WTC11 (cell line): ENCODE results near the gene WBP2. TPM values are rescaled to one million over a fixed set of nuclear protein-coding genes. Genes with fewer than 3 reads are reported as not detected.

Experiments
- ATAC-seq: fragments of 200-7000 bp; cut with Tn5 transposase; 2 replicates; pipeline ENCODE4 v1.10.0; 2021; ENCODE audit warnings: mild to moderate bottlenecking, moderate library complexity
- CTCF ChIA-PET: fragments of 300-600 bp; sonication (Branson Sonifier 250); formaldehyde crosslinking; loops from one replicate; lab custom pipeline; 2021; ENCODE audit warnings: antibody characterized with exemption; lab: Charles Lee
- POLR2A ChIA-PET: fragments of 350-600 bp; sonication (Branson Sonifier 250); formaldehyde crosslinking; loops from one replicate; lab custom pipeline; 2021; ENCODE audit warnings: antibody characterized with exemption; lab: Charles Lee
- DNase-seq: peaks from one replicate; pipeline ENCODE4 v3.0.0; 2021; ENCODE audit warnings: low spot score
- H3K27ac Mint-ChIP-seq: 2 replicates; pipeline ENCODE4 v1.8.0; 2021; ENCODE audit warnings: mixed read lengths
- H3K27me3 Mint-ChIP-seq: 2 replicates; pipeline ENCODE4 v1.8.0; 2021; ENCODE audit warnings: low read depth, mild to moderate bottlenecking, moderate library complexity, mixed read lengths
- H3K36me3 Mint-ChIP-seq: 2 replicates; pipeline ENCODE4 v1.8.0; 2021; ENCODE audit warnings: mixed read lengths
- H3K4me1 Mint-ChIP-seq: 2 replicates; pipeline ENCODE4 v1.8.0; 2022; ENCODE audit warnings: mixed read lengths
- H3K4me3 Mint-ChIP-seq: 2 replicates; pipeline ENCODE4 v1.8.0; 2021; ENCODE audit warnings: mild to moderate bottlenecking, moderate library complexity, mixed read lengths
- H3K9me3 Mint-ChIP-seq: 2 replicates; pipeline ENCODE4 v1.8.0; 2021; ENCODE audit warnings: mixed read lengths
- AFF4 ChIP-seq: sonication (generic); formaldehyde crosslinking; IDR thresholded peaks from 2 replicates; pipeline ENCODE4 v1.8.1; 2023; ENCODE audit warnings: mild to moderate bottlenecking, missing genetic modification reagents, borderline replicate concordance
- CBFB ChIP-seq: sonication (generic); formaldehyde crosslinking; IDR thresholded peaks from 2 replicates; pipeline ENCODE4 v1.8.1; 2022; ENCODE audit warnings: mild to moderate bottlenecking, low read depth, missing genetic modification reagents
- GRHL2 ChIP-seq: fragments of 250-450 bp; sonication (Bioruptor Pico); IDR thresholded peaks from 2 replicates; pipeline ENCODE4 v1.8.0; 2022; ENCODE audit warnings: mild to moderate bottlenecking, moderate library complexity; ENCODE audit not compliant: insufficient replicate concordance, severe bottlenecking
- GTF2I ChIP-seq: fragments of 250-450 bp; sonication (Bioruptor Pico); conservative IDR thresholded peaks from 2 replicates; pipeline ENCODE4 v1.4.0; 2021; ENCODE audit warnings: mild to moderate bottlenecking
- IRF2 ChIP-seq: sonication (generic); formaldehyde crosslinking; IDR thresholded peaks from 2 replicates; pipeline ENCODE4 v1.8.0; 2022; ENCODE audit warnings: low read depth, missing genetic modification reagents, borderline replicate concordance
- JUN ChIP-seq: sonication (generic); formaldehyde crosslinking; IDR thresholded peaks from 2 replicates; pipeline ENCODE4 v1.8.0; 2023; ENCODE audit warnings: mild to moderate bottlenecking, missing genetic modification reagents
- KAT7 ChIP-seq: sonication (generic); formaldehyde crosslinking; IDR thresholded peaks from 2 replicates; pipeline ENCODE4 v1.8.1; 2023; ENCODE audit warnings: missing genetic modification reagents, mild to moderate bottlenecking, borderline replicate concordance
- MYBL2 ChIP-seq: sonication (generic); formaldehyde crosslinking; IDR thresholded peaks from 2 replicates; pipeline ENCODE4 v1.8.1; 2023; ENCODE audit warnings: mild to moderate bottlenecking, moderate library complexity, missing genetic modification reagents
- NR2C2 ChIP-seq: sonication (generic); formaldehyde crosslinking; IDR thresholded peaks from 2 replicates; pipeline ENCODE4 v1.8.0; 2022; ENCODE audit warnings: mild to moderate bottlenecking, missing genetic modification reagents
- SMAD4 ChIP-seq: sonication (generic); formaldehyde crosslinking; IDR thresholded peaks from 2 replicates; pipeline ENCODE4 v1.8.0; 2022; ENCODE audit warnings: mild to moderate bottlenecking, missing genetic modification reagents
- TP53 ChIP-seq: sonication (generic); formaldehyde crosslinking; IDR thresholded peaks from 2 replicates; pipeline ENCODE4 v1.8.1; 2023; ENCODE audit warnings: mild to moderate bottlenecking, missing genetic modification reagents
- ZNF138 ChIP-seq: sonication (generic); formaldehyde crosslinking; conservative IDR thresholded peaks from 2 replicates; pipeline ENCODE4 v1.8.1; 2022; ENCODE audit warnings: mild to moderate bottlenecking, moderate library complexity, missing genetic modification reagents
- ZNF219 ChIP-seq: sonication (generic); formaldehyde crosslinking; IDR thresholded peaks from 2 replicates; pipeline ENCODE4 v1.8.0; 2023; ENCODE audit warnings: missing genetic modification reagents, mild to moderate bottlenecking, borderline replicate concordance
- ZNF263 ChIP-seq: sonication (generic); formaldehyde crosslinking; IDR thresholded peaks from 2 replicates; pipeline ENCODE4 v1.8.1; 2022; ENCODE audit warnings: low read depth, mild to moderate bottlenecking, moderate library complexity, missing genetic modification reagents
- ZNF671 ChIP-seq: fragments of 250-450 bp; sonication (Bioruptor Pico); IDR thresholded peaks from 2 replicates; pipeline ENCODE4 v1.8.0; 2021; ENCODE audit warnings: mild to moderate bottlenecking
- total RNA-seq: library from RNA; stranded (reverse); gene quantifications from 3 replicates; pipeline ENCODE4 v1.2.3, GENCODE V29; 2021
- TF ChIP-seq, protein P1 (sequence below): sonication (generic); formaldehyde crosslinking; IDR thresholded peaks from 2 replicates; pipeline ENCODE4 v1.8.1; 2023; ENCODE audit warnings: mild to moderate bottlenecking, moderate library complexity, missing genetic modification reagents
- TF ChIP-seq, protein P2 (sequence below): sonication (generic); formaldehyde crosslinking; IDR thresholded peaks from 2 replicates; pipeline ENCODE4 v1.8.0; 2022; ENCODE audit warnings: mild to moderate bottlenecking, missing genetic modification reagents
- TF ChIP-seq, protein P3 (sequence below): sonication (generic); formaldehyde crosslinking; IDR thresholded peaks from 2 replicates; pipeline ENCODE4 v1.8.1; 2023; ENCODE audit warnings: mild to moderate bottlenecking, missing genetic modification reagents
- TF ChIP-seq, protein P4 (sequence below): sonication (generic); formaldehyde crosslinking; IDR thresholded peaks from 2 replicates; pipeline ENCODE4 v1.8.1; 2022; ENCODE audit warnings: missing genetic modification reagents, borderline replicate concordance

WBP2 gene
- total RNA-seq, 1 experiment from 2014 or later = 68.8 TPM

- TF ChIP-seq, protein P1, sequence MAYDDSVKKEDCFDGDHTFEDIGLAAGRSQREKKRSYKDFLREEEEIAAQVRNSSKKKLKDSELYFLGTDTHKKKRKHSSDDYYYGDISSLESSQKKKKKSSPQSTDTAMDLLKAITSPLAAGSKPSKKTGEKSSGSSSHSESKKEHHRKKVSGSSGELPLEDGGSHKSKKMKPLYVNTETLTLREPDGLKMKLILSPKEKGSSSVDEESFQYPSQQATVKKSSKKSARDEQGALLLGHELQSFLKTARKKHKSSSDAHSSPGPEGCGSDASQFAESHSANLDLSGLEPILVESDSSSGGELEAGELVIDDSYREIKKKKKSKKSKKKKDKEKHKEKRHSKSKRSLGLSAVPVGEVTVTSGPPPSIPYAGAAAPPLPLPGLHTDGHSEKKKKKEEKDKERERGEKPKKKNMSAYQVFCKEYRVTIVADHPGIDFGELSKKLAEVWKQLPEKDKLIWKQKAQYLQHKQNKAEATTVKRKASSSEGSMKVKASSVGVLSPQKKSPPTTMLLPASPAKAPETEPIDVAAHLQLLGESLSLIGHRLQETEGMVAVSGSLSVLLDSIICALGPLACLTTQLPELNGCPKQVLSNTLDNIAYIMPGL = no peak
- no peak for TF ChIP-seq JUN
- TF ChIP-seq GRHL2 (CRISPR knock-in tag) = no peak
- TF ChIP-seq TP53 (CRISPR knock-in tag) = no peak
- no peak for TF ChIP-seq ZNF138 (CRISPR knock-in tag)
- TF ChIP-seq, protein P2, sequence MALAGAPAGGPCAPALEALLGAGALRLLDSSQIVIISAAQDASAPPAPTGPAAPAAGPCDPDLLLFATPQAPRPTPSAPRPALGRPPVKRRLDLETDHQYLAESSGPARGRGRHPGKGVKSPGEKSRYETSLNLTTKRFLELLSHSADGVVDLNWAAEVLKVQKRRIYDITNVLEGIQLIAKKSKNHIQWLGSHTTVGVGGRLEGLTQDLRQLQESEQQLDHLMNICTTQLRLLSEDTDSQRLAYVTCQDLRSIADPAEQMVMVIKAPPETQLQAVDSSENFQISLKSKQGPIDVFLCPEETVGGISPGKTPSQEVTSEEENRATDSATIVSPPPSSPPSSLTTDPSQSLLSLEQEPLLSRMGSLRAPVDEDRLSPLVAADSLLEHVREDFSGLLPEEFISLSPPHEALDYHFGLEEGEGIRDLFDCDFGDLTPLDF (CRISPR knock-in tag) = no peak
- TF ChIP-seq NR2C2 (CRISPR knock-in tag) = no peak
- no peak for TF ChIP-seq MYBL2 (CRISPR knock-in tag)
- TF ChIP-seq AFF4 (CRISPR knock-in tag) = no peak
- TF ChIP-seq IRF2 (CRISPR knock-in tag) = no peak
- TF ChIP-seq SMAD4 (CRISPR knock-in tag) = no peak
- TF ChIP-seq, protein P3, sequence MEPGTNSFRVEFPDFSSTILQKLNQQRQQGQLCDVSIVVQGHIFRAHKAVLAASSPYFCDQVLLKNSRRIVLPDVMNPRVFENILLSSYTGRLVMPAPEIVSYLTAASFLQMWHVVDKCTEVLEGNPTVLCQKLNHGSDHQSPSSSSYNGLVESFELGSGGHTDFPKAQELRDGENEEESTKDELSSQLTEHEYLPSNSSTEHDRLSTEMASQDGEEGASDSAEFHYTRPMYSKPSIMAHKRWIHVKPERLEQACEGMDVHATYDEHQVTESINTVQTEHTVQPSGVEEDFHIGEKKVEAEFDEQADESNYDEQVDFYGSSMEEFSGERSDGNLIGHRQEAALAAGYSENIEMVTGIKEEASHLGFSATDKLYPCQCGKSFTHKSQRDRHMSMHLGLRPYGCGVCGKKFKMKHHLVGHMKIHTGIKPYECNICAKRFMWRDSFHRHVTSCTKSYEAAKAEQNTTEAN (CRISPR knock-in tag) = no peak
- TF ChIP-seq ZNF671 (CRISPR knock-in tag) = no peak
- TF ChIP-seq CBFB (CRISPR knock-in tag) = no peak
- TF ChIP-seq ZNF219 (CRISPR knock-in tag) = no peak
- TF ChIP-seq, protein P4, sequence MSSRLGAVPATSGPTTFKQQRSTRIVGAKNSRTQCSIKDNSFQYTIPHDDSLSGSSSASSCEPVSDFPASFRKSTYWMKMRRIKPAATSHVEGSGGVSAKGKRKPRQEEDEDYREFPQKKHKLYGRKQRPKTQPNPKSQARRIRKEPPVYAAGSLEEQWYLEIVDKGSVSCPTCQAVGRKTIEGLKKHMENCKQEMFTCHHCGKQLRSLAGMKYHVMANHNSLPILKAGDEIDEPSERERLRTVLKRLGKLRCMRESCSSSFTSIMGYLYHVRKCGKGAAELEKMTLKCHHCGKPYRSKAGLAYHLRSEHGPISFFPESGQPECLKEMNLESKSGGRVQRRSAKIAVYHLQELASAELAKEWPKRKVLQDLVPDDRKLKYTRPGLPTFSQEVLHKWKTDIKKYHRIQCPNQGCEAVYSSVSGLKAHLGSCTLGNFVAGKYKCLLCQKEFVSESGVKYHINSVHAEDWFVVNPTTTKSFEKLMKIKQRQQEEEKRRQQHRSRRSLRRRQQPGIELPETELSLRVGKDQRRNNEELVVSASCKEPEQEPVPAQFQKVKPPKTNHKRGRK (CRISPR knock-in tag) = no peak
- TF ChIP-seq GTF2I (CRISPR knock-in tag) = no peak
- no peak for TF ChIP-seq KAT7 (CRISPR knock-in tag)
- TF ChIP-seq ZNF263 (CRISPR knock-in tag) = no peak
- CTCF ChIA-PET = interaction anchor here (0.5 to 6.6 kb wide), 6 partner anchors 9 to 141 kb away, joined by 3 to 76 read pairs (median 6); partner anchors contain the start of genes UNC13D and WBP2
- POLR2A ChIA-PET = interaction anchor here (0.9 kb wide), 1 partner anchor 45 kb away, joined by 3 read pairs; no protein-coding TSS in a partner anchor
- Mint-ChIP-seq H3K36me3 (no peaks in the 10 kb centered on the region), H3K4me3 (no peak overlapping the region), H3K9me3 (no peaks in the 10 kb centered on the region), H3K27ac (no peak overlapping the region), H3K27me3 (no peaks in the 10 kb centered on the region), H3K4me1 (peaks cover 19% of the 10 kb centered on the region)
- DNase-seq (no peak), ATAC-seq (no peak)
These were observed 18.5 kb downstream of the WBP2 start for GRCh38 chr17:75836605-75837004.
